OCI-LY3 (cell line): ENCODE results near the gene ATIC.
A peak's percentile ranks its signal among the peaks of the same experiment; 100 is the strongest.

Experiments used
- H2AFZ ChIP-seq: fragments of 200-600, 300-600 bp; shearing (Covaris generic); 2 replicates; pipeline ENCODE4 v1.6.0; 2014; ENCODE audit warnings: antibody characterized with exemption, low read depth, low read length
- H3K27ac ChIP-seq: fragments of 200-600, 300-600 bp; sonication (generic); 2 replicates; pipeline ENCODE4 v1.5.1; 2014; ENCODE audit warnings: mild to moderate bottlenecking, low read length, moderate library complexity, mixed read lengths
- H3K27me3 ChIP-seq: fragments of 200-600, 300-600 bp; sonication (generic); 2 replicates; pipeline ENCODE4 v1.6.1; 2014; ENCODE audit warnings: low read depth, low read length, mixed read lengths
- H3K36me3 ChIP-seq: fragments of 200-600, 300-600 bp; sonication (generic); replicated peaks from 2 replicates; pipeline ENCODE3; 2014; ENCODE audit warnings: low read depth, low read length, mixed read lengths
- H3K4me1 ChIP-seq: fragments of 300-600, 200-600 bp; sonication (generic); 2 replicates; pipeline ENCODE4 v1.6.1; 2014; ENCODE audit warnings: low read length, mixed read lengths
- H3K4me2 ChIP-seq: fragments of 200-600, 300-600 bp; sonication (generic); 2 replicates; pipeline ENCODE4 v1.6.1; 2014; ENCODE audit warnings: low read length, mixed read lengths
- H3K4me3 ChIP-seq: fragments of 300-600, 200-600 bp; sonication (generic); 2 replicates; pipeline ENCODE4 v1.5.1; 2014; ENCODE audit warnings: antibody characterized with exemption, mild to moderate bottlenecking, low read length, moderate library complexity
- H3K79me2 ChIP-seq: fragments of 300-600, 200-600 bp; shearing (Covaris generic); 2 replicates; pipeline ENCODE4 v1.6.1; 2014; ENCODE audit warnings: mild to moderate bottlenecking, low read length, mixed read lengths
- H3K9ac ChIP-seq: fragments of 300-600, 200-600 bp; shearing (Covaris generic); 2 replicates; pipeline ENCODE4 v1.6.0; 2014; ENCODE audit warnings: mild to moderate bottlenecking, low read length, moderate library complexity
- H3K9me3 ChIP-seq: fragments of 200-600, 300-600 bp; shearing (Covaris generic); 2 replicates; pipeline ENCODE4 v1.6.1; 2014; ENCODE audit warnings: low read length, mixed read lengths; ENCODE audit not compliant: insufficient read depth
- H4K20me1 ChIP-seq: fragments of 200-600, 300-600 bp; sonication (generic); 2 replicates; pipeline ENCODE4 v1.6.1; 2016; ENCODE audit warnings: low read length, mixed read lengths; ENCODE audit not compliant: insufficient read depth
- CTCF ChIP-seq: fragments of 200-600, 300-600 bp; sonication (generic); IDR thresholded peaks from 2 replicates; pipeline ENCODE4 v1.5.1; 2014; ENCODE audit warnings: antibody characterized with exemption, low read length, low read depth
- EZH2phosphoT487 ChIP-seq: fragments of 200-600 bp; shearing (Covaris generic); IDR thresholded peaks from 2 replicates; pipeline ENCODE4 v1.6.1; 2018; ENCODE audit warnings: antibody characterized with exemption, mixed run types, low read depth

ATIC gene

GRCh38 chr2:215311625-215312396 is at the start of gene ATIC:
Gene ATIC (plus strand): TSS chr2:215312059. CDS start chr2:215312143, 84 bp downstream.
- H3K4me3 ChIP-seq, result peak within 1 kb of the TSS; percentile 98
- H4K20me1 ChIP-seq, result no peaks in the 10 kb centered on the region
- H3K9me3 ChIP-seq, result no peaks in the 10 kb centered on the region
- peak within 1 kb of the TSS; percentile 94 for H3K4me2 ChIP-seq
- TF ChIP-seq EZH2phosphoT487 (no peak), CTCF (no peak)
- peaks cover 47% of the 10 kb centered on the region for H3K79me2 ChIP-seq
- H2AFZ ChIP-seq, result peak within 1 kb of the TSS; percentile 74
- no peaks in the 10 kb centered on the region for H3K27me3 ChIP-seq
- peak within 1 kb of the TSS; percentile 94 for H3K9ac ChIP-seq
- peak within 1 kb of the TSS; percentile 58 for H3K27ac ChIP-seq
- peaks cover 10% of the 10 kb centered on the region for H3K4me1 ChIP-seq
- peaks cover 24% of the 10 kb centered on the region for H3K36me3 ChIP-seq

GRCh38 chr2:215262303-215262702 is 49.6 kb upstream of the ATIC start:
- Histone ChIP-seq H3K4me2 (no peak overlapping the region), H3K27me3 (no peaks in the 10 kb centered on the region), H3K9ac (no peak overlapping the region), H3K36me3 (no peaks in the 10 kb centered on the region), H3K4me3 (no peak overlapping the region), H3K27ac (no peak overlapping the region), H3K79me2 (no peaks in the 10 kb centered on the region), H4K20me1 (no peaks in the 10 kb centered on the region), H3K4me1 (no peaks in the 10 kb centered on the region), H2AFZ (no peak overlapping the region), H3K9me3 (no peaks in the 10 kb centered on the region)
- TF ChIP-seq CTCF (no peak), EZH2phosphoT487 (no peak)

- H3K4me3 ChIP-seq, result no peak overlapping the region
- no peaks in the 10 kb centered on the region for H4K20me1 ChIP-seq
- no peak overlapping the region for H3K4me2 ChIP-seq
- H3K79me2 ChIP-seq, result no peaks in the 10 kb centered on the region
- H3K27me3 ChIP-seq, result no peaks in the 10 kb centered on the region
- H2AFZ ChIP-seq, result no peak overlapping the region
- H3K9me3 ChIP-seq, result no peaks in the 10 kb centered on the region
- H3K27ac ChIP-seq, result no peak overlapping the region
- H3K36me3 ChIP-seq, result no peaks in the 10 kb centered on the region
- TF ChIP-seq CTCF, result no peak
- TF ChIP-seq EZH2phosphoT487, result no peak
- H3K4me1 ChIP-seq, result no peaks in the 10 kb centered on the region
- H3K9ac ChIP-seq, result no peak overlapping the region
Measured at GRCh38 chr2:215262741-215263362, 49.0 kb upstream of the ATIC start.

- Histone ChIP-seq H3K4me1 (no peaks in the 10 kb centered on the region), H2AFZ (no peak overlapping the region)
Measured at GRCh38 chr2:215264374-215264773, 47.5 kb upstream of the ATIC start.

More at GRCh38 chr2:215264374-215264773, 47.5 kb upstream of the ATIC start:
- H3K9me3 ChIP-seq, result no peaks in the 10 kb centered on the region
- H3K4me2 ChIP-seq, result no peak overlapping the region
- no peak overlapping the region for H3K4me3 ChIP-seq
- no peak overlapping the region for H3K9ac ChIP-seq
- H3K79me2 ChIP-seq, result no peaks in the 10 kb centered on the region
- no peaks in the 10 kb centered on the region for H3K27me3 ChIP-seq
- H4K20me1 ChIP-seq, result no peaks in the 10 kb centered on the region
- no peaks in the 10 kb centered on the region for H3K36me3 ChIP-seq
- H3K27ac ChIP-seq, result no peak overlapping the region
- no peak for TF ChIP-seq CTCF
- no peak for TF ChIP-seq EZH2phosphoT487
